ENCODE measurements around the gene CFAP44. TPM values are rescaled to one million over a fixed set of nuclear protein-coding genes. Genes with fewer than 3 reads are reported as not detected.
"Not testable (repeated sequence)": the region's sequence is repeated elsewhere in the genome, so short reads cannot be mapped to it uniquely, and the experiment has no call there.

CFAP44 gene, protein sequence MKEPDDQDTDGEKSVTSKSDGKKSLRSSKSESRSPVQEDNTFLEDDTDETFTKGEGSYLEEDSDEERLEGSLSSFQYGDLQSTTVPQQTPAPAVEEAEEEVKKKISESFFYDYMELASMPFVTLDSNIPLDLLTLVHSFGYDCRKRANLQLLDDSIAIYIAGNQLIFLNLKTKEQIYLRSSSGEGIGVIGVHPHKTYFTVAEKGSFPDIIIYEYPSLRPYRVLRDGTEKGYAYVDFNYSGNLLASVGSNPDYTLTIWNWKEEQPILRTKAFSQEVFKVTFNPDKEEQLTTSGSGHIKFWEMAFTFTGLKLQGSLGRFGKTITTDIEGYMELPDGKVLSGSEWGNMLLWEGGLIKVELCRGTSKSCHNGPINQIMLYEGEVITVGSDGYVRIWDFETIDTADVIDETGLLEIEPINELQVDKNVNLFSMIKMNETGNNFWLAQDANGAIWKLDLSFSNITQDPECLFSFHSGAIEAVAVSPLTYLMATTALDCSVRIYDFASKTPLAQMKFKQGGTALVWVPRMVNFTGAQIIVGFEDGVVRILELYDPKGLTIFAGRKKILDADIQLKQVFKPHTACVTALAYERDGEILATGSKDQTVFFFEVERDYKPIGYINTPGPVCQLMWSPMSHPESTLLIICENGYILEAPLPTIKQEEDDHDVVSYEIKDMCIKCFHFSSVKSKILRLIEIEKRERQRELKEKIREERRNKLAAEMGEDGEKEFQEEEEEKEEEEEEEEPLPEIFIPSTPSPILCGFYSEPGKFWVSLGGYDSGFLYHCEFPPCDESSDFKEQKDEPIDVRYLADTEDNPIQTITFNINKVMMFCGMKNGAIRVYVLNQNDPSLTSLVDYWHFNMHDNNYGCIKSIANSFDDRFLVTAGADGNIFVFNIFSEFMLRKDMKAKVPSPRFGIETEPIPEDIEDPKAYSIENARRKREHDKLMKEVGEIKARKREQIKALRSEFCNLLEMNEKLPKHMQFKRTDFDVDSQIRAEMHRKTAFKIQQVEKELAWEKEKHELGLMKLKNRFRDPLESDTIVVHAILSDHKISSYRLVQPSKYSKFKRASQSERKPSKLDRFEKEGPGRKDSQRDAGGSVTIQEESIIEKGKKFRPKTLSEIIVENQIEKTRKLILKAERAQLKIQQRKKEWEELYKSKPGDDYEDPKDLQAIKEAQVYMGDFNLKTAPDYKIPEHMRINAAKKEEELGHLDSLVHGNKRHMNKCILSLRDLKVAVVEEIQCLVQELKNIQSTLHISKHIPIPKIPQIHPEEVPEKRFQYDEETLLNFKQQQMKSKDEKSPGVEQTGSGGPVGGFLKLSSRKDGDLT (N-terminal part only)
- 4.4 and 4.8 TPM in 2 replicates for total RNA-seq

DNA sequence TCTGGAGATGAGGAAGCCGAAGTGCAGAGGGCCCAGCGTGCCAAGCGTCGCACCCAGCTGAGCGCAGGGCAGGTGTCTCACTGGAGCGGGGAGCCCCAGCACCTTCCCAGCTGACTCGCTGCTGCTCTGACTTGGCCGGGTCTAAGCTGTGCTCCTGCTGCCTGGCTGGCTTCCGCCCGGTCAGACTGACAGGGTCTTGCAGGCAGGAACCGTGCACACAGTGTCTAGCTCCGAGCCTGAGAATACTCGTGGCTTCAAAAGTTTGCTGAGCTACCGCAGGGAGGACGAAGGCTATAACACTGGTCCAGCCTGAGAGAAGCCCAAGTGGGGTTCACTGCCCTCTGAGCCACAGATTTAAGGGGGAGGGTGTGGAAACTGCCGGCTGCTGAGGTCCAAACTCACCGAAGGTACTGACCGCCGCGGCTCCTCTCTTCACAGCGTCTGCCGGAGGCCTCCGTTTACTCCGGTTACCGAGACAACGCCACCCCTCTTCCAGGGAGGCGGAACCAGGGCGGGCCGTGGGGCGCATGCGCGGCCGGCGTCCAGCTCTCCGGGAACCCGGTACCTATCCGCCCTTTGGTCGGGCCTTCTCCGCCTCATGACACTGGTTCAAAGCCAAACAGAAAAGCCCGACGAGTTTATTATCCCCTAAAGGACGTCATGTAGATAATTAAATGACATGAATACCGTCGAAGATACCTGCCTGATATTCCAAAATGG, at the start of gene CFAP44:
CFAP44 (minus strand) TSS at position 443 of the 720 bp plus-strand sequence. CDS start 7,829 bp downstream, outside the sequence.
- intact Hi-C loops (cut with micrococcal nuclease) = no loop called here

DNA sequence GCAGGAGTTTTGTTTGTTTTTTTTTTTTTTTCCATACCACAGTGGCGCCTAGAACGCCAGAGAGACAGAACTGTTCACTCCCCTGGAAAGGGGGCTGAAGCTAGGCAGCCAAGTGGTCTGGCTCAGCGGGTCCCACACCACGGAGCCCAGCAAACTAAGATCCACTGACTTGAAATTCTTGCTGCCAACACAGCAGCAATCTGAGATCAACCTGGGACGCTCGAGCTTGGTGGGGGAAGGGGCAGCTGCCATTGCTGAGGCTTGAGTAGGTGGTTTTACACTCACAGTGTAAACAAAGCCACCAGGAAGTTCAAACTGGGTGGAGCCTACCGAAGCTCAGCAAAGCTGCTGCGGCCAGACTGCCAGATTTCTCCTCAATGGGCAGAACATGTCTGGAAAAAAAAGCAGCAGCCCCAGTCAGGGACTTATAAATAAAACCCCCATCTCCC, 43.9 kb upstream of the CFAP44 start:
- intact Hi-C loops (cut with micrococcal nuclease) = no loop called here

DNA sequence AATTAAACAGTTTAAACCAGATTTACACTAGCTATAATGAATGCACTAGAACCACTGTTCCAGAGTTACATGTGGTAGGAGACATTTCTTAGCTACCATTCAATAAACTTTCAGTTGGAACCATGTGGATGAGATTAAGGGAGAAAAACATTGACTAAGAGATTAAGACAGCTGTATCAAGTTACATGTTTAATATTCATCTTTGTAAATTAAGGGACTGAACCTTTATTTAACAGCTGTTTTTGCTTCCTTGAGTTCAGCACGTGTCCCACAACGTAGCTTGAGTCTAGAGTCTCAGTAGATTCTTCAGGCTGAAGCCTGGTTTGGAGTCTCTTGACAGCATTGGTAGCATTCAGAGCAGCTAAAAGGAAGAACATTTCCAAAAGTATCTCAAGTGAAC, 27.2 kb upstream of the CFAP44 start:
- intact Hi-C loops (cut with micrococcal nuclease) = no loop called here

DNA sequence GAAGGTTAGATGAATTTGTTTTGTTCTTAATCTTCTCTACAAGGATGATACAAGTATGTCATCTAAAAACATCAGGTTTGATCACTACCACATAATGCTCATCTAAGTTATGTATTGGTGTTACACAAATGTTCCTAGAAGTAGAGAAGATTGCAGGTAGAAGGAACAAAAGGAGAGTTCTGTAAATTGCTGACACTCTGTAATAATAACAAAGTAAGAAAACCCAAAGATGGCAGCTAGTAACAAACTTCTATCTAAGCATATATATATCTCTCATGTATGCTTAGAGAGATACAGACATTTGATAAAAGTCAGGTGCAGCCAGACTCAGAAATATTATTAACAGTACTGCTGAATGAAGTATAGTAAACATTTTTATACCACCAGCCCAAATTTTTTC, 20.2 kb upstream of the CFAP44 start:
- intact Hi-C loops (cut with micrococcal nuclease) = no loop called here

DNA sequence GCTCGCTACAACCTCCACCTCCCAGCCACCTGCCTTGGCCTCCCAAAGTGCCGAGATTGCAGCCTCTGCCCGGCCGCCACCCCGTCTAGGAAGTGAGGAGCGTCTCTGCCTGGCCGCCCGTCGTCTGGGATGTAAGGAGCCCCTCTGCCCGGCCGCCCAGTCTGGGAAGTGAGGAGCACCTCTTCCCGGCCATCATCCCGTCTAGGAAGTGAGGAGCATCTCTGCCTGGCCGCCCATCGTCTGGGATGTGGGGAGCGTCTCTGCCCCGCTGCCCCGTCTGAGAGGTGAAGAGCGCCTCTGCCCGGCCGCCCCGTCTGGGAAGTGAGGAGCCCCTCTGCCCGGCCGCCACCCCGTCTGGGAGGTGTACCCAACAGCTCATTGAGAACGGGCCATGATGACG, 17.3 kb upstream of the CFAP44 start:
- intact Hi-C loops (cut with micrococcal nuclease) = not testable (repeated sequence)

DNA sequence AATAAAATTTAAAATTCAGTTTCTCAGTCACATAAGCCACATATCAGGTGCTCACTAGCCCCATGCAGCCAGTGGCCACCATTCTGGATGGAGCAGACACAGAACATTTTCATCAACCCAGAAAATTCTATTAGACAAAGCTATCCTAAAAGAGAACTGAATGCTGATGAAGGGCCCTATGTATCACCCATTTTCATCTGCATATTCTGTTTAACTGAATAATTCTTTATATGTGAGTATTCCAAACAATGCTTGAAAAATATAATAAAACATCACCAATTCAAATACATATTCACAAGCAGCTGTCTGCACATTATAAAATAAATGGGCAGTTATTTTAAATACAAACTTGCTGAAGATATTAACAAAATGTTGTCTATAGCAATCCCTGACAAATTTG, 14.2 kb upstream of the CFAP44 start:
- intact Hi-C loops (cut with micrococcal nuclease) = no loop called here

DNA sequence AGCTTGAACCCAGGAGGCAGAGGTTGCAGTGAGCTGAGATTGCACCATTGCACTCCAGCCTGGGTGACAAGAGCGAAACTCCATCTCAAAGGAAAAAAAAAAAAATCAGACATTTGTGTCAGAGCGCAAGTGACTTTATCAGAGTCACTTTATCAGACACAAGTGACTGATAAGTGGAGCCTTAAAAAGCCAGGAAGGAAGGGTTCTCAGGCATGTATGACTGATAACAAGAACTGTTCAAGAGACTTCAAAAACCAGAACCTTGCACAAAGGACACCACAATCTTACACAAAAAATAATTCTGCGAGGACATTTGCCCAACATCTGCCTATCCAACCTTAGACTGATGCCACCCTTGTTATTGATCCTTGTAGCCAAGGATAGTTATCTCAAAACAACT, 13.3 kb upstream of the CFAP44 start:
- intact Hi-C loops (cut with micrococcal nuclease) = no loop called here

DNA sequence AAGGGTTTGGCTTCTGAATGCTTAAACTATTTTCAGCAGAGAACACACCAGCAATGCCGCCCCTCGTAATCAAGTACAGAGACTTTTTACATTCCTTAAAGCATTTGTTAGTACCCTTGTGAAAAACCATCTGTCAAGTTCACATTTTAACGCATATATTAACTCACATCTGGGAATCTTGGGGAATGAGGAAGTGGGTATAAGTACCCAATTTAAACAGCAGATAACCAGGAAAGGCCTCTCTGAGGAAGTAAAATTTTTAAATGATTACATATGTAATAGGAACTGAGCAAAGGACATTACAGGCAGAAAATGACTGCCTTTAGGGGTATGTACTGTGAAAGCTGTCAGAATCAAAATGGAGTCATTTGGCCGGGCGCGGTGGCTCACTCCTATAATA, 12.8 kb upstream of the CFAP44 start:
- intact Hi-C loops (cut with micrococcal nuclease) = no loop called here

DNA sequence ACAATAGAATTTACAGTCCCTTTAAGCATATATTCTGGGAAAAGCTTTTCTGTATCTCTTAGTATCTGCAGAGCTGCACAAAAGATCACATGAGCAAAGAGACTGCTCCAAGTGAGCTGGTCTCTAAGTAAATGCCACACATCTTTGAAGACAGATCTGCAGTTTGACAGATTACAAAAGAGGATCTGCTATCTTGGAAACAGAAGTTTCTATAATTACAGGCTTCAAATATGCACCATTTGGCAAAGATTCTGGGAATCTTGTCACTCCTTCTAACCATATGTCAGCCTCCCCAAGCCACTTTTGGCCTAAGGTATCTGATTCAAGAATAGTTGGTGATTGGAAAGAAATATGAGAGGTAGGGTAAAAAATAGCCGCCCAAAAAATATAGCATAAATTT, 9.6 kb upstream of the CFAP44 start:
- intact Hi-C loops (cut with micrococcal nuclease) = no loop called here

DNA sequence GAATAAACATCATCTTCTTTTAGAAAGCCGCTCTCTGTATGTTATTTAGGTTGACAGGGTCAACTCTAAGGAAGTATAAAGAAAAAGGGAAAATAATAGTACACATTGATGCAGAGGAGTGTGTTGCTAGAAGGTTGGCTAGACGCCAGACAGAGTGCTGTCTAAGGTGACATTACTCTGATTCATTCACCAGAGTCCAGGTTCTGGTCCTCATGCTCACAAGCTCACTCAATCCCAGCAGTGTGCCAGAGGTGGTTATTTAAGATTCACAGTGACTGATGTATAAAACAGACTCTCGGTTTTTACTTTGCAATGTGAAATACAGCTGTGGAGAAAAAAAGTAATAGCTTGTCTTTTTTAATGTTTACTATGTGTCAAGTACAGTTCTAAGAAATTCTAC, 1.7 kb downstream of the CFAP44 start:
- intact Hi-C loops (cut with micrococcal nuclease) = no loop called here

DNA sequence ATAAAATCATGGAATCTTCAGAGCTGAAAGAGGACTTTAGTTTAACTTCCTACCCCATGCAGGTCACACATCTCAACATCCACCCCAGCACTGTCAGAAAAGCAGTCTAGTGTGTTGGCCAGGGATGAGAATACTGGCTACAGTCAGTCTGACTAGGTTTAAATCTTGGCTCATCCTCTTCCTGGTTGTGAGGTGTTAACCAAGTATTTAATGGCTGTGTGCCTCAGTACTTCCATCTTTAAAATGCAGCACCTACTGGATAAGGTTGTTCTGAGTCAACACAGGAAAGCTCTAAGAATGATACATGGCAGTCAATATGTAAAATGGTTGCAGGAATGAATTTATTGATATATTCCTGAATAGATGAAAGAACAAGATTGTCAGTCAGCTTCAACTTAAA, 3.1 kb downstream of the CFAP44 start:
- intact Hi-C loops (cut with micrococcal nuclease) = no loop called here

DNA sequence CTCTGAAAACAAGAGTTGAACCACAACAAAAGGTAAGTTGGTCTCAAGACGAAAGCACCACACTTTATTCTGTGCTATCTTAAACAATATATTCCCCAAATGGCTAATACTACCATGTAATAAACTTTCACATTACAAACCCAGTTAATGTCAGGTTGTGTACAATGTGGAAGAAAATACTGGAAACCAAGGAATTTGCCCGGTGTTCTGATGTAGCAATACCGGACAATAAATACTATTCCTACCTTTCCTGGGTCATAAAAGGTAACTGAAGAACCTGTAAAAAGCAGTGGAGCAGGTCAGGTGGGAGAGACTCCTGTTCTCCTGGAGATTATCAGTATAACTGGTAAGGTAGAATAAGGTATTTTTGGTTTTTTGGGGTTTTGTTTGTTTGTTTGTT, 3.9 kb downstream of the CFAP44 start:
- intact Hi-C loops (cut with micrococcal nuclease) = no loop called here

DNA sequence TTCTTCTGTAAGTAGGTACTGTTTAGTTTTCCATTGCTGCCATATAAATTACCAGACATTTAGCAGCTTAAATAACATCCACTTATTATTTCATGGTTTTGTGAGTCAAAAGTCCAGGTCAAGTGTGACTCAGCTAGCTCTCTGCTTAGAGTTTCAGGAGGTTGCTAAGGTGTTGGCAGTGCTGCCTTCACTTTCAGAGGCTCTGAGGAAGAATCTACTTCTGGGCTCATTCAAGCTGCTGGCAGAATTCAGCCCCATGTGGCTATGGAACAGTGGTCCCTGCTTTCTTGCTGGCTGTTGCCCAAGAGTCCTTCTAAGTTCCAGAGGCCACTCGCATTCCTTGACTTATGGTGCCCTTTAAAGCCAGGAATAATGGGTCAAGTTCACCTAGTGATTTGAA, 4.5 kb downstream of the CFAP44 start:
- intact Hi-C loops (cut with micrococcal nuclease) = no loop called here

DNA sequence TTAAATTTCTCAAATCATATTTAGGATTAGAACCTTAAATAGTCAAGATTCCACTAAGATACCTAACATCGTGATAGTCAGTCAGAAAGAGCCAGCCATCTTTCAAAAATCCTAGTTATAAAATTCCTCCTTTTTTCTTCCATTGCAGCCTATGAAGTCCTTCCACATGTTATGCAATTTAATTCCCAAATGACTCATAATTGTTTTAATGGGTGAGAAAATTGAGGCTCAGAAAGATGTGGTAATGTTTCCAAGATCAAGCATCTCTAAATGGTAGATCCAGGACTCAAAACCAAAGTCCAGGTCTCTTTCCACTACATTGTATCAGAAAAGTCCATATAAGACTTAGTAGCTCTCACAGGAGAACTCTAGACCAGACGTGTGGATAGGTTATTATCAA, 9.5 kb downstream of the CFAP44 start:
- intact Hi-C loops (cut with micrococcal nuclease) = no loop called here

DNA sequence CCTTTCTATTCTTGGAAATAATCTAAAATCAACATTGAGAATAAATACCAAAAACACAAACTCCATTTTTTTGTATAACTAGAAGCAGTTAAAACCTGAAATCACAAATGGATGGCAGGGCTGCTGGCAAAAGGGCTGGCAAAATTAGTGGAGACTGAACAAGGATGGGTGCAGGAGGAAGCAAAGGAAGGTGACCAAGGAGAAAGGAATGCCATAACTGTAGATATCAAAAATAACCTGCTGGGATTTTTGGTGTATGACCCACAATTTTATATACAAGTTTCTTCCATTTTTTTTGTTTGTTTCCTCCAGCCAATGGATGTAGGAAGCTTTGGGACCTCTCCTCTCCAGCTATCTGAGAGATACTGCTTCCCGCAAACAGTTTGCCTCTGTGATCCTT, 12.7 kb downstream of the CFAP44 start:
- intact Hi-C loops (cut with micrococcal nuclease) = no loop called here

DNA sequence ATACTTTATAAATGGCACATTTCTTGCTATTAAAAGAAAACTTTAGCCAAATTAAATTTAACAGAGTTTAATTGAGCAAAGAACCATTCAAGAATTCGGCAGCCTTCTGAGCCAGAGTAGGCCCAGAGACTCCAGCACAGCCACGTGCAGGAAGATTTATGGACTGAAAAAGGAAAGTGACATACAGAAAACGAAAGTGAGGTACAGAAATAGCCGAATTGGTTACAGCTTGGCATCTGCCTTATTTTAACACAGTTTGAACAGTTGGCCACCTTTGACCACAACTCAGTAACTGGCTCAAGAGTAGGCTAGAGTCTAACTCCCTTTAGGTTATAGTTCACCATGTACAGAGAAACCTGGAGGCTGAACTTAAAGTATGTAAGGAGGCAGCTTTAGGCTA, 17.6 kb downstream of the CFAP44 start:
- intact Hi-C loops (cut with micrococcal nuclease) = no loop called here

DNA sequence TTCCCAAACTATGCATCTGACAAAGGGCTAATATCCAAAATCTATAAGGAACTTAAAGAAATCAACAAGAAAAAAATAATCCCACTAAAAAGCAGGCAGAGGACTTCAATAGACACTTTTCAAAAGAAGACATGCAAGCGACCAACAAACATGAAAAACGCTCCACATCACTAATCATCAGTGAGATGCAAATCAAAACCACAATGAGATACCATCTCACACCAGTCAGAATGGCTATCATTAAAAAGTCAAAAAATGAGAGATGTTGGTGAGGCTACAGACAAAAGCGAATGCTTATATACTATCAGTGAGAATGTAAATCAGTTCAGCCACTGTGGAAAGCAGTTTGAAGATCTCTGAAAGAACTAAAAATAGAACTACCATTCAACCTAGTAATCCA, 20.2 kb downstream of the CFAP44 start:
- intact Hi-C loops (cut with micrococcal nuclease) = no loop called here

DNA sequence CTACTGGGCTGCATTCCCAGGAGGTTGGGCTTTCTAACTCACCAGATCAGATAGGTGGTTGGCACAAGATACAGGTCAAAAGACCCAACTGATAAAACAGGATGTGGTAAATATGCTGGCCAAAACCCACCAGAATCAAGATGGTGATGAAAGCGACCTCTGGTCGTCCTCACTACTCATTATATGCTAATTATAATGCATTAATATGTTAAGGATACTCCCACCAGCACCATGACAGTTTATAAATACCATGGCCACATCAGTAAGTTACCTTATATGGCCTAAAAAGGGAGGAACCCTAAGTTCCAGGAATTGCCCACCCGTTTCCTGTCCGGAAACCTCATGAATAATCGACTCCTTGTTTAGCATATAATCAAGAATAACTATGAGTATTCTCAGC, 31.6 kb downstream of the CFAP44 start:
- intact Hi-C loops (cut with micrococcal nuclease) = no loop called here

DNA sequence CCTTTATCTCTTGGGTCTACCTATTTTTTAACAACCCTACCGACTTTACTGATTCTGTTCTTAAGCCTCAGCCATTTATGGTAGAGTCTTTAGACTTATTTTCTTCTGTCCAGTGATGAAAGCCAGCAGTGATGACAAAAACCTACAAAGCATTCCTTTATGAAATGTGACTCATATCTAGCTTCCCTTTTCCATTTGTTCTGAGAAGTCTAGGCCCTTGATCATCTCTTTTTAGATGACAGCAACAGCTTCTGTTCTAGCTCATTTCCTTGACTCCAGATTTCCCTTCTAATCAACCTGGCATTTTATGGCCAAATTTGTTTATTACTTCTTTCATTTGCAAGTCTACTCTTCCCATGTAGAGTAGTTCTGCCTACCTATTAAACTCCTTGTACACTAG, 36.1 kb downstream of the CFAP44 start:
- intact Hi-C loops (cut with micrococcal nuclease) = no loop called here

DNA sequence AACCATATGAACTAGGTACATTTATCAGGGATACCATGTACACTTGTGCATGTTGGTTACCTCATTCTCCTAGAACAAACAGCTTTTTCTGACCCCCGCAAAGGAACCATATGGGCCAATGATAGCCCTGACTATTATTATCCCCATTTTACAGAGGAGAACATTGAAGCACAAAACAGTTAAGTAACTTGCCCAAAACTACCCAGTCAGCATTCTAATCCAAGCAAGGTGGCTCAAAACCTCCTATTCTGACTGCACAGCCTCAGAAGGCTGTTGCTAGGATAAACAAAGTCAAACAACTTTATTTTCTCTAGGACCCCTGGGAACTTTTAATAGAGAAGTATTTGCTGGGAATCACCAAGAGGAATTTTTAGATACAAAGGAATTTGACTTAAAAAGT, 36.7 kb downstream of the CFAP44 start:
- intact Hi-C loops (cut with micrococcal nuclease) = no loop called here
